ENCODE results near the gene DENND4A. TPM values are rescaled to one million over a fixed set of nuclear protein-coding genes. Genes with fewer than 3 reads are reported as not detected.

The DENND4A gene
- total and polyA plus RNA-seq, 2 of the 4 experiments (the other 2 are of a cell fraction), result 4.1 to 17.7 TPM

- Histone ChIP-seq H2BK120ac (ENCODE audit: low read depth, low read length) (no peak overlapping the region), H2BK15ac (ENCODE audit: low read depth, low read length) (no peak overlapping the region), H3K23ac (ENCODE audit: low read depth, low read length) (no peak overlapping the region), H3K9me1 (ENCODE audit: insufficient read depth, low read length) (no peaks in the 10 kb centered on the region), H3K9ac (ENCODE audit: low read depth, low read length) (no peak overlapping the region), H3K79me1 (ENCODE audit: low read depth in 1 of 2, low read length in 2 of 2) (0 out of 4 replicates have a peak, but pooled peaks cover 0 to 3% of the 10 kb centered on the region in 2 experiments), H3K4me1 (ENCODE audit: control insufficient read depth, insufficient read depth, low read length) (no peaks in the 10 kb centered on the region), H3K56ac (ENCODE audit: extremely low read depth, insufficient read depth, low read length) (no peak overlapping the region), H2BK20ac (ENCODE audit: low read depth, low read length) (no peak overlapping the region), H3K36me3 (ENCODE audit: control insufficient read depth, insufficient read depth, low read length) (peaks cover 3% of the 10 kb centered on the region; the same call in 1 of the 2 replicates), H4K5ac (ENCODE audit: low read depth, low read length) (no peak overlapping the region), H2AK5ac (ENCODE audit: low read depth, low read length) (no peak overlapping the region), H2AK9ac (replicated peaks; ENCODE audit: low read depth, low read length, poor library complexity) (no peak overlapping the region), H3K9me3 (ENCODE audit: control insufficient read depth, insufficient read depth, low read length) (no peaks in the 10 kb centered on the region), H3K18ac (ENCODE audit: low read depth, low read length) (no peak overlapping the region), H4K20me1 (ENCODE audit: insufficient read depth, low read length) (no peaks in the 10 kb centered on the region), H3K27ac (ENCODE audit: insufficient read depth, low read length) (no peak overlapping the region), H3K14ac (replicated peaks; ENCODE audit: low read depth, low read length) (no peak overlapping the region), H4K8ac (ENCODE audit: low read depth in 2 of 2, low read length in 2 of 2) (no peak overlapping the region), H2BK5ac (ENCODE audit: low read depth, low read length, poor library complexity, severe bottlenecking) (no peak overlapping the region), H3K4ac (ENCODE audit: low read depth, low read length) (no peak overlapping the region), H3K27me3 (ENCODE audit: control insufficient read depth, insufficient read depth, low read length) (no peaks in the 10 kb centered on the region), H3K4me3 (ENCODE audit: insufficient read depth, low read depth, low read length) (no peak overlapping the region), H2AFZ (replicated peaks; ENCODE audit: low read length, poor library complexity) (no peak overlapping the region), H3K4me2 (ENCODE audit: low read depth, low read length) (no peak overlapping the region), H4K91ac (ENCODE audit: insufficient read depth, low read depth, low read length) (no peak overlapping the region)
- in situ Hi-C loops (cut with MboI; ENCODE audit: low sequenced_read_pairs), result no loop called here
- CTCF ChIA-PET, result no interaction called here
- WGBS, 2 experiments (ENCODE audit: extremely low coverage in 2 of 2, insufficient read length in 1 of 2), result no CpG with 5 or more reads among the region's 2 CpGs
- POLR2A ChIA-PET (ENCODE audit: unreplicated experiment), result interaction anchor here (0.6 kb wide), 1 partner anchor 86 kb away, joined by 3 read pairs; no protein-coding TSS in a partner anchor
- dilution Hi-C loops (cut with HindIII; ENCODE audit: low sequenced_read_pairs, unreplicated experiment), result no loop called here
- TF ChIP-seq CEBPB (IDR thresholded peaks at IDR 0.05; ENCODE audit: low read depth, low read length) (no peak), CTCF (conservative IDR thresholded peaks at IDR 0.05; ENCODE audit: low read depth, low read length) (no peak), SMC3 (IDR thresholded peaks at IDR 0.05; ENCODE audit: low read depth, low read length) (no peak), POLR2A (IDR thresholded peaks at IDR 0.05; ENCODE audit: low read depth, low read length) (no peak), NFE2L2 (IDR thresholded peaks at IDR 0.05; ENCODE audit: low read depth, low read length) (no peak), FOS (IDR thresholded peaks at IDR 0.05; ENCODE audit: low read depth, low read length) (no peak), MAZ (IDR thresholded peaks at IDR 0.05; ENCODE audit: borderline replicate concordance, low read depth, low read length) (no peak), RFX5 (IDR thresholded peaks at IDR 0.05; ENCODE audit: low read depth, low read length) (no peak), USF2 (IDR thresholded peaks at IDR 0.05; ENCODE audit: low read depth, low read length) (no peak), RCOR1 (IDR thresholded peaks at IDR 0.05; ENCODE audit: insufficient replicate concordance, low read length) (no peak), RAD21 (IDR thresholded peaks at IDR 0.05; ENCODE audit: low read length) (no peak)
- no TSS peak for BruUV-seq (replicated peaks)
- DNase-seq (no peak), ATAC-seq (ENCODE audit: low read depth) (no peak)
- intact Hi-C loops (cut with micrococcal nuclease), result loop anchor here (10.0 kb wide), 1 partner anchor 93 kb away; no protein-coding TSS in a partner anchor
Measured at GRCh38 chr15:65751431-65751830, 40.7 kb downstream of the DENND4A start.
